Middle frontal gyrus (tissue), 1 donor: ENCODE measurements around the gene SH3BP2.

Experiments used
- DNase-seq: peaks from one replicate; pipeline ENCODE4 v3.0.0-alpha.2; 2015; ENCODE audit warnings: low spot score; ENCODE audit errors: extremely low spot score

SH3BP2 gene

DNA sequence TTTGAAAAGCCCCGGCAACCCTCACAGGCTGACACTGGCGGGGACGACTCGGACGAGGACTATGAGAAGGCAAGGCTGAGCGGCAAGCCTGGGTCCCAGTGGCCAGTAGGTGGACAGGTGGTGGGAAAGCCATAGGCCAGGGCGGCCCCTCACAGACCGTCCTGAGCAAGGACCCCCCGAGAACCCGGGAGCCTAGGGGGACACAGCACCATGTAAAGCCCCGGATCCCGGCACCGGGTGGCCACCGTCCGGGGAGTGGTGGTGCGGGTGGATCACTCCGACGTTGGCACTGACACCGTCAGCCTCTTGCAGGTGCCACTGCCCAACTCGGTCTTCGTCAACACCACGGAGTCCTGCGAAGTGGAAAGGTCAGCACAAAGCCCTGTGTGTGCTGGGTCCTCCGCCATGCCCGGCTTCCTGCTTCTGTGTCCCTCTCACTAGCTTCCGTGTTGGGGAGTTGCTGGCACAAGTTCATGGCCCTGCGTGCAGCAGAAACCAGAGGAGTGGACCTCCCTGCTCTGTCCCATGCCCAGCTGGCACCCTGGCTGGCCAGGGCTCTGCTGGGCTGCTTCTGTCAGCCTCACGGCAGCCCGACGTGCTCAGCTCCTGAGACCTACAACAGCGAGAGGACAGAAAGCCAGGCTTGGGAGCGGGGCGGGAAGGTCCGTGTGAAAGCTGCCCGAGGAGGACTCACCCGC lies 38.9 kb downstream of the SH3BP2 start:
- DNase-seq, result no peak

DNA sequence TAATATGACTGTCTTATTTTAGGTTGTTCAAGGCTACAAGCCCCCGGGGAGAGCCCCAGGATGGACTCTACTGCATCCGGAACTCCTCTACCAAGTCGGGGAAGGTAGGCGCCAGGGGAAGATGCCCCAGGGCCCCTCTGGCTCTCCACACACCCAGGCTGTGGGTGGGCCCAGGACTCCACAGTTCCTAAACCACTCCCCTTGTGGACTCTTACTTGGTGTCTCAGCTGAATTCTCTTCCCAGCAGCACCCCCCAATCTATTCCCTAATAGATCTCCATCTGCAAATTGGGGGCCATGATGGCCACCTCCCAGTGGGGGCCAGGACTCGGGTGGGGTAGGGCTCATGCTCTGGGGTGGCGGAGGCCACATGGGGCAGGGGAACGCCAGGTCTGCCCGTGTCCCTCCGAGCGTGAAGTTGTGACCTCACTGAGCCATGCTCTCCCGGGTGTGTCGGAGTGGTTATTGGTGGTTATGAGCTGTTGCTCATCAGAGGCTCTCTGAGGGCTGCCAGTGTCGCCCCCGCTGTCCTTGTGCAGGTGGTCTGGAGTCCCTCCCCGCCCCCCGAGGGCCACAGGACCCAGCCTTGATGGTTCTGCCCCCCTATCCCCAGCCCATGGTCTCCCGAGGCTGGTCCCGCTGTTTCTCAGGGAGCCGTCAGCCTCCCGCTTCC lies 39.6 kb downstream of the SH3BP2 start:
- no peak for DNase-seq

DNA sequence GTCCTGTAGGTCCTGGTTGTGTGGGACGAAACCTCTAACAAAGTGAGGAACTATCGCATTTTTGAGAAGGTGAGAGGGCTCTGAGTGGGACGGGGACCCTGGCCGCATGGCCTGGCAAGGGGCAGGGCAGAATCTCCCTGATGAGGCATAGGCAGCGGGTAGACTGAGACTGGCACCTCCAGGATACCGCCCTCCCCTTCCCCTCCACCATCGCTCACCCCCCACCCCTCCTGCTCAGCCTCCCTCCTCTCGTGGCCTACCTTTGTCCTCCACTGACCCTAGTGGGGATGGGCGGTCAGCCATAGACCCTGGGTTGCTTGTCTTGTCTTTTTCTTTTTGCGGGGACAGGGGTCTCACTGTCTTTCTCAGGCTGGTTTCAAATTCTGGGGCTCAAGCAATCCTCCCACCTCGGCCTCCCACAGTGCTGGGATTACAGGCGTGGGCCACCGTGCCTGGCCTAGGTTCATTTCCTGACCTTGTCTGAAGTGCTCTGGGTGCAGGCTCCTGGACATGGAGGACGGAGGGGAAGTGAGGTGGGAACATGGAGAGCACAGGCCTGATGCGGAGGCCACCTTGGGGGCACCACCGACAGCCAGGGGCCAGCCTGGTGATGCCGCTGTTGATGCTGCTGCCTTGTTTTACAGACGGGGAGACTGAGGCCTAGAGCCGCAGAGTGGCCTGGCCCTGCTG lies 40.2 kb downstream of the SH3BP2 start:
- DNase-seq, result no peak

DNA sequence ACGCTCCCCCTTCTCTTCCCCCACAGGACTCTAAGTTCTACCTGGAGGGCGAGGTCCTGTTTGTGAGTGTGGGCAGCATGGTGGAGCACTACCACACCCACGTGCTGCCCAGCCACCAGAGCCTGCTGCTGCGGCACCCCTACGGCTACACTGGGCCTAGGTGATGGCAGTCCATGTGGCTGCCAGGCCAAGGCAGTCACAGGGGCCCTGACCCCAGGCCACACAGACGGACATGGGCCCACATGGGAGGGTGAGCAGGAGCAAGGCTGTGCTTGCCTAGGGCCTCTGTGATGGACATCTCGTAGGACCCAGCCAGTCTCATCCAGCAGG lies 40.8 kb downstream of the SH3BP2 start:
- DNase-seq, result no peak

DNA sequence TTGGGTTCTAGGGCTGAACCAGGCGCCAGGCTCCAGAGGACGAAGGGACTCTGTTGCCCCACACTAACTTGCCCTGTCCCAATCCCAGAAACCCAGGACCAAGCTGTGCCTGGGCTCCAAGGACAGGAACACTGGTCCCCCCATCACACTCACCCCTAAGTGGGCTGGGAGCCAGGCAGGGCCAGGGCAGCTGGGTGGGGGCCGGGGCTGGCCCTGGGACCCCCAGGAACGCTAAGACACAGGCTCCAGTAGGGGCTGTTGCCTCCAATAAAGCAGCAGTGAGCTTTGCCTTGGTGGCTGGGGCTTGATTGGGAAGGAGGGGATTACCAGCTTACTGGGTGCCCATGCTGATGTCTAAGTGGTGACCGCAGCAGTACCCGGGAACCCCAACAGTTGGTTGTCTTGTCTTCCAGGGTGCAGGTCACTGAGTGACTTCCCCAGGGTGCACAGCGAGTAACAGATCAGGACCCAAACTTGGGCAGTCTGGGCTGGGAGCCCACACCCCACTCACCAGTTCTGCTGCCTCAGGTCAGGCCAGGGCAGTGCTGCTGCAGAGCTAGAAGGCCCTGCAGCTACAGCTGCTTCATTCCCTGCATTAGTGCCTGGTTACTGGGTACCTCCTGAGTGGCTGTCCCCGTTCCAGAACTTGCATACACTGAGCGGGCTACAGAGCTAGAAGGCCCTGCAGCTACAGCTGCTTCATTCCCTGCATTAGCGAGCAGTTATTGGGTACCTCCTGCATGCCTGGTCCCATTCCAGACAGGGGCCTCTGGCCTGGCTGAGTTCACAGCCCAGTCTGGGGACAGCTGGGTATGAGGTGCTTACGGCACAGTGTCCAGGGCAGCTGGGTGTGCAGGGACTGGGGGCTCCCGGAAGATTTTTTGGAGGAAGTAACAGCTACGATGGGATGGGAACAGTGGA lies 41.4 kb downstream of the SH3BP2 start:
- no peak for DNase-seq

DNA sequence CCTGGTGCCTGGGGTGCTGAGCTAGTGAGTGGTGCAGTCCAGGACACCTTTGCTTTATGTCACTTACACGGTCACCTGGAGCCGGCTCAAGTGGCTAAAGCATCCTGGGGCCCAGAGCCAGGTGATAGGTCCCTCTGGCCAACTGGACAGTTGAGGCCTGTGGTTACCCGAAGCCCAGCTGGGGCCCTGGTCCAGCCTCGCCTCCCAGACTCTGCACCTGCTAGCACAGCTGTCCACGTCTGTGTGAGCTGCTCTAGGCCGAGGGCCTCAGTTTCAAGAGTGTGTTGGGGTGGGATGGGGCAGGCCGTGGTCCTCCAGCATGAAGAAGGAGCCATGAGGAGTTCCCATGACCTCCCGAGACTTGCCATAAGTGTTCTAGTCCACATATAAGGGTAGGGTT lies 43.1 kb downstream of the SH3BP2 start:
- no peak for DNase-seq

DNA sequence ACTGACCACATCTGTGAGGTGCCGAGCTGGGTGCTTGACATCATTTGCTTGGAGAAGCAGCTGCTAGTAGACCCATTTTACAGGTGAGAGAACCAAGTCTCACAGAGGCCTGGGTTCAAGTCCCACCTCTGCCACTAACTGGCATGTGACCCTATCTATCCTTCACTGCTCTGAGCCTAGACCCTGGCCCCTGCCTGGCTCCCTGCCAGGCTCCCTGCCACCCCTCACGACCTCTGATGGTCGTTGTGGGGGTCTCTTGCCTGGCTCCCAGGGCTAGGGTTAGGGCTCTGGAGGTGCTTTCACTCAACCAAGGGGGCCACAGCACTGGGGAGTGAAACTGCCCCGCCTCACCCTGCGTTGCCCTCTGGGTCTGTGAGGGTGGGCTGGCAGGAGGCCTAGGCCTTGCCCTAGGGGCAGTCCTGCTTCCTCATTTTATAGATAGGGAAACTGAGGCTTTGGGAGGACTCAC lies 43.5 kb downstream of the SH3BP2 start:
- DNase-seq, result no peak

DNA sequence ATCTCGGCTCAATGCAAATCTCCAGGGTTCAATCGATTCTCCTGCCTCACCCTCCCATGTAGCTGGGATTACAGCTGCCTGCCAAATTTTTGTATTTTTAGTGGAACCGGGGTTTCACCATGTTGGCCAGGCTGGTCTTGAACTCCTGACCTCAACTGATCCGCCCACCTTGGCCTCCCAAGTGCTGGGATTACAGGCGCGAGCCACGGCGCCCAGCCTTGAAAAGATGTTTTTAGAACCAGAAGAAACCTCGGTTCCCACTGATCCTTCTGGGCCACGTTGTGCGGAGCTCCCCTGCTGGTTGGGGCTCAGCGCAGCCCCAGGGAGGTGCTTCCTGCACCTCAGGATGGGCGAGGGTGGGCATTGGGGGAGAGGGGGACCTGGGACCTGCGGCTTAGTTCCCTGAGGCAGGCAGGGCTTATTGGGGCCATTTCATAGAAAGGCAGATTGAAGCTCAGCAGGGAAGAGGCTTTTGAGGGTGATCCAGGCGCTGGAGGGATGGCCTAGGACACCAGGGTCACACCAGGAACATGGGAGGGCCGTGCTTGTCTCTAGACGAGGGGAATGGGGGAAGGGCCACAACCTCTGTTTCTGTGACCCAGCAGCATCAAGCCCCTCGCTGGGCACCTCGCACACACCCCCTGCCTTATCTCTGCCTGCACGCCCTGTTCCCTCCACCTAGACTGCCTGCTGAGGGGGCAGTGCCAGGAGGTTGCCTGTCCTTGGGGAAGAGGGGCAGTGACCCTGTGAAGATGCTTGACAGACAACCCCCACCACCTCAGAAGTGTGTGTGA lies 44.4 kb downstream of the SH3BP2 start:
- DNase-seq, result no peak

DNA sequence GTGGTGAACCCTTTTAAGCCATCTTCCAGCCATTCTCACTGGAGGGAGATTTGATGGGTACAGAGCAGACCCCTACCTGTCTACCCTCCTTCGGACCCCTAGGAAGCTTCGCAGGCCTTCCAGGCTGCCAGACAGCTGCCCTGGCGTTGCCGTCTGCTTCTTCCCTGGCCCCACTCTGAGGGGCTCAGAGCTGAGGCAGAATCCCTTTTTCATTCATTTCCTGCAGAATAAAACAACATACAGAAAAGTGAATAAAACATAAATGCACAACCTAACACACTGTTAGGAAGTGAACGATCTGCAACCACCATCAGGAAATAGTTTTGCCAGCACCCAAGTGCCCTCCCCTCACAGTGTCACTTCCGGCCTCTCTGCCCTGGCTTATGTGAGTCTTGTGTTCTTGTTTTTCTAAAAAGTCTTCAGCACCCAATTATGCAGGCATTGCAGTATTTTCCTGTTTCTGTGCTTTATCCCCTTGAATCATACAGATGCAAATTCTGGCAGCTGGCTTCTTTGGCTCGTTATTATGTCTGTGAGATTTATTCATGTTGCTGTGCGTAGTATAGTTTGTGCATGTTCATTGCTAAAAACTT lies 45.1 kb downstream of the SH3BP2 start:
- DNase-seq, result no peak

DNA sequence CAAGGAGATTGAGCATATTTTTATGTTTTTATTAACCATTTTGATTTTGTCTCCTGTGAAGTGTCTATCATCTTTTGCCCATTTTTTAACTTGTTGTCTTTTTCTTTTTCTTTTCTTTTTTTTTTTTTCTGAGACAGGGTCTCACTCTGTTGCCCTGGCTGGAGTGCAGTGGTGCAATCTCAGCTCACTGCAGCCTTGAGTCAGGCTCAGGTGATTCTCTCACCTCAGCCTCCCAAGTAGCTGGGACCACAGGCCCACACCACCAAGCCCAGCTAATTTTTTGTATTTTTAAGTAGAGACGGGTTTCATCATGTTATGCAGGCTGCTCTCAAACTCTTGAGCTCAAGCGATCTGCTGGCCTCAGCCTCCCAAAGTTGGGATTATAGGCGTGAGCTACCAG lies 46.2 kb downstream of the SH3BP2 start:
- no peak for DNase-seq

DNA sequence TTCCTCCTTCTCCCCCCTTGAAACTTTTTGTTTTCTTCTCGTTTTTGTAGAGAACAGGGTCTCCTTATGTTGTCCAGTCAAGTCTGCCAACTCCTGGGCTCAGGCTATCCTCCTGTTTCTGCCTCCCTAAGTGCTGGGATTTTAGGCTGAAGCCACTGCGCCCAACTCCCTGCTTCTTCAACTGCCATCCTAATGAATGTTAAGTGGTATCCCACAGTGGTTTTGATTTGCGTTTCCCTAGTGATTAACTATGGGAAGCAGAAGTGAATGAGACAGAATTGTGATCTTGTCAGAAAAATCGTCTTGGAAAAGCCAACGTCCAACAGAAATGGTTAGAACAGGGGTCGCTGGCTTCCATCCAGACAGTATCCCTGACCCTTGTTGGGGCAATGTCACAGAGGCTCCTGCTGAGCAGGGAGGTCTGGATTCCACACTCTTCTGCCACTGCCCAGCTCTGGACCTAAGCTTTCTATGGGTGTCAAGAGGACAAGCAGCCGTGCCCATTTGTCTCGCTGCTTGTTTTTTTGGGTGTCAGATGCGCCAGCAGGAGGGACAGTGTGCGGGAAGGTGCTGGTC lies 49.9 kb downstream of the SH3BP2 start:
- DNase-seq, result no peak

DNA sequence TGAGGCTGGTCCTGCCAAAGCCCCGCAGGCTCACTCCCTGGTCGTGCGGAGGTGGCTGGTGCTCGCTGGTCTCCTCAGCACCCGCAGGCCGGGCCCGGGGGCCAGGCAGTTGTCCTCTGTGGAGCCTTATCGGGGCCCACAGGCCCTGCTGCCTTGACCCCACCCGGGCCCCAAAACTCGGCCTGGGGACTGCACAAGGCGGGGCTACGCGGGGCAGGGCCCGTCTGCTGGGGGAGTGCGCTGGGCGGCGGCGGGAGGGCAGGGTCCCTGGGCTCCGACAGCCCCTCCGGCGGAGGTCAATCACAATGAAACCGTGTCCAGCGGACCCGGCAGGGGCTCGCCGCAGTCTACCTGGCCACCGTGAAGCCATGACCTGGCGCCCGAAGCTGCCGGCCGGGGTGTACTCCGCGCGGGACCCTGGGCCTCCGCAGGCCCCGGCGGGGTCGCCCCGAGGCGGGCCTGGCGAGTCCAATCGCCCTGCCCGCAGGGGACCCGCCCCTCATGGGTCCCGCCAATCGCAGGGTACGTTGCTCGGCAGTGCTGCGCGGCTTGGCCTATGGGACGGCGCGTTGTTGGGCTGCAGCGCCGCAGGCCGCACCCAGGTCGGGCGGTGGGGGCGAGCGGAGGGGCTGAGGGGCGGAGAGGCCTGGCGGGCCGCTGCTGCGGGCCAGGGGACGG lies 50.5 kb downstream of the SH3BP2 start, which contains the start of gene ADD1:
TSS of gene ADD1 (plus strand) at position 582 of the 678 bp plus-strand sequence. CDS start 32,072 bp downstream, outside the sequence.
- DNase-seq, result peak; percentile 89

DNA sequence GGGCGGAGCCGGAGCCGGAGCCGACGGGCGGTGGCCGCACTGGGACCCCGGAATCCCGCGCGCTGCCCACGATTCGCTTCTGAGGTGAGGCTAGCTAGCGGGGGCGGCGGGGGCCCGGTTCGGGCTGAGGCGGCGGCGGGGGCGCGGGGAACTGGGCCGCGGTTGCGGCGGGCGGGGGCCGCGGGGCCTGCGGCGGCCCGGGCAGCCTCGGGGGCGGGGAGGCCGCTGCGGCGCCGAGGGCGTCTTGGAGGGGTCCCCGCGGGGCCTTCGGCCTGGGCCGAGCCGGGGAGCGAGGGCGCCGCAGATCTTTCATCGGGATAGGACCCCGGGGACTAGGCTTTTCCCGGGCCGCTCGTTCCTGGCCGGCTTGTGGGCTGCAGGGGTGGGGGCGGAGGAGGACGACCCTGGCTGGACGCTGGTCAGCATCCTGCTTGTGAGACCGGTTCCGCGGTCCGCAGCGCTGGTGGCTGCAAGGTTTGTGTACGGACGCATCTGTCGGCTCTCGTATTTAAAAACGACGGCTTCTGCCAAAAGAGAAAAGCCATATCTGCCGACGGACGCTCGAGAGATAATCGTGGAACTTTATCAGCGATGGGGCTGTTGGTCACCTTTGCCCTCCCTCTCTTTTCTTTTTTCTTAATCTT lies 51.2 kb downstream of the SH3BP2 start:
- DNase-seq, result no peak

DNA sequence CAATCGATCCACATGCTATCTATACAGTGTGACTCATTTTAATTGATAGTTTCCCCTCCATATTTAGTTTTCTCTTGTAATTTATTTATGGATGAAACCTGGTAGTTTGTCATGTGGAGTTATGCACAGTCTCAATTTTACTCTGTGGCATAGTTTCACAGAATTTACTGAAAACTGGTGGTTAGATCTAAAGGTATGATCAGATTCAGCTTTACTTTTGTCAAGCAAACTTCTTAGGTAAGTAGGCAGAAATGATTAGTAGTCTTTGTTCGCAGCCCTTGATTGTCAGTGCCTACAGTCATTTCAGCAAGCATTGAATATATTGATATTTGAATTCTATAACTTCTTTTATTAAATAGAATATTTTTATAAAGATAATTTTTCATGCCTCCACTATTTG lies 53.3 kb downstream of the SH3BP2 start:
- DNase-seq, result no peak

DNA sequence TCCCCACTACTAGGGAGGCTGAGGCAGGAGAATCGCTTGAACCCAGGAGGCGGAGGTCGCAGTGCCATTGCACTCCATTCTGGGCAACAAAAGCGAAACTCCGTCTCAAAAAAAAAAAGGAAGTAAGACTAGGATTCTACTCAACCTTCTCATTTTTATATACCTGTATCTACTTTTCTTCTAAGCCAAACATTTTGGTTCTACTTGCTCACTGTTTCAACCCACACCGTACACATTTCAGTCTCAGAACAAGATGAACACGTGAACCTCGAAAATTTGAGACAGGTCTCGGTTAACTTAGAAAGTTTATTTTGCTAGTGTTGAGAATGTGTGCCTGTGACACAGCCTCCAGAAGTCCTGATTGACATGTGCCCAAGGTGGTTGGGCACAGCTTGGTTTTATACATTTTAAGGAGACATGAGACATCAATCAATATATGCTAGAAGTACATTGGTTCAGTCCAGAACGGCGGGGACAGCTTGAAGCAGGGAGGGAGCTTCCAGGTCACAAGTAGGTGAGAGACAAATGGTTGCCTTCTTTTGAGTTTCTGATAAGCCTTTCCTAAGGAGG lies 54.5 kb downstream of the SH3BP2 start:
- no peak for DNase-seq

DNA sequence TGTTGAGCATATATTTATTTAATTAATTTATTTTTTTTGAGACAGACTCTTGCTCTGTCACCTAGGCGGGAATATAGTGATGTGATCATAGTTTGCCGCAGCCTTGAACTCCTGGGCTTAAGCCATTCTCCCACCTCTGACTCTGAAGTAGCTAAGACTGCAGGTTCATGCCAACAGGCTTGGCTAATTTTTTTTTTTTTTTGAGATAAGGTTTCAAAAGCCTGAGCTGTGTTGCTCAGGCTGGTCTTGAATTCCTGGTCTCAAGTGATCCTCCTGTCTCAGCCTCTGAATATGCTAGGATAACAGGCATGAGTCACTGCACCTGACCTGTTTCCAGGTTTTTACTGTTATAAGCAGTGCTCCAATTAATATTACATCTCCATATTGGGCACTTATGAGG lies 55.6 kb downstream of the SH3BP2 start:
- no peak for DNase-seq

DNA sequence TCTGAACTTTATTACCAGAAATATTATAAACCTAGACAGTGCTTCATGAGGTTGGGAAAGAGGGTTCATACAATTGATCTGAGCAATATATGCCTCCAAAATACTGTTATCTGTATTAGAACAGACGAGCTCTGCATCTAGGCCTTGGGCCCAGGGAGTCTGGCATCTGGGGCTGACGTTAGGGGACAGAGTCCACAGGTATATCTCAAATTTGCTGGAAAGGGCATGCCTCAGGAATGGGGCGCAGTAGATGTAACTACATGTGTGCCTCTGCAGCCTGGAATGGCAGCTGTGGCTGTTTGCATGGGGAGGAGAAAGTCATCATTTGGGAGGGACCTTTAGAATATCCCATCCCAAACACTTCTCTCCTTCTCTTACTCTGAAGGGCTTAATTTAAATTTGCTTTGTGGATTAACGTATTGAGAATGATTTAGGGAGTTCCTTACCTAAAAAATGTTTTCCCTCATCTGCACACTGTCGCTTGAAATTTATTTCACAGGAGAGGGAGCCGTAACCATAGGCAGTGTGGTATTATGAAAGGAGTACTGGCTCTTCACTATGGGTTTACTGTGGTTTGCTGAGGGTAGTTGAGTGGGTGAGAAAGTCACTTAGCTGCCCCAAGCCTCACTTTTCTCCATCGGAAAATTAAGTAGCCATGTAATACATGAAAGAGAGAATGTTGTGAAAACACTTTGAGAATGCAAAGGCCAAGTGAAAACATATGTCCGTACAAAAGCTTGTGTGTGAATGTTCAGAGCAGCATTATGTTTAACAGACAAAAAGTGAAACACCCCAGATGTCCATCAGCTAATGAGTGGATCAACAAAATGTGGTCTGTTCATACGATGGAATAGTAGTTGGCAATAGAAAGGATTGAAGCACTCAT lies 56.6 kb downstream of the SH3BP2 start:
- no peak for DNase-seq
